Activated gamma-delta T cell treated with Interleukin-2 at 50 U/mL for 16 hours (primary cell): ENCODE measurements around the gene SLC25A13.

Experiments used
- DNase-seq: peaks from one replicate; pipeline ENCODE4 v3.0.0-alpha.2; 2020

The SLC25A13 gene

GRCh38 chr7:96076350-96076707, 245.6 kb downstream of the SLC25A13 start:
- DNase-seq: no peak

DNA sequence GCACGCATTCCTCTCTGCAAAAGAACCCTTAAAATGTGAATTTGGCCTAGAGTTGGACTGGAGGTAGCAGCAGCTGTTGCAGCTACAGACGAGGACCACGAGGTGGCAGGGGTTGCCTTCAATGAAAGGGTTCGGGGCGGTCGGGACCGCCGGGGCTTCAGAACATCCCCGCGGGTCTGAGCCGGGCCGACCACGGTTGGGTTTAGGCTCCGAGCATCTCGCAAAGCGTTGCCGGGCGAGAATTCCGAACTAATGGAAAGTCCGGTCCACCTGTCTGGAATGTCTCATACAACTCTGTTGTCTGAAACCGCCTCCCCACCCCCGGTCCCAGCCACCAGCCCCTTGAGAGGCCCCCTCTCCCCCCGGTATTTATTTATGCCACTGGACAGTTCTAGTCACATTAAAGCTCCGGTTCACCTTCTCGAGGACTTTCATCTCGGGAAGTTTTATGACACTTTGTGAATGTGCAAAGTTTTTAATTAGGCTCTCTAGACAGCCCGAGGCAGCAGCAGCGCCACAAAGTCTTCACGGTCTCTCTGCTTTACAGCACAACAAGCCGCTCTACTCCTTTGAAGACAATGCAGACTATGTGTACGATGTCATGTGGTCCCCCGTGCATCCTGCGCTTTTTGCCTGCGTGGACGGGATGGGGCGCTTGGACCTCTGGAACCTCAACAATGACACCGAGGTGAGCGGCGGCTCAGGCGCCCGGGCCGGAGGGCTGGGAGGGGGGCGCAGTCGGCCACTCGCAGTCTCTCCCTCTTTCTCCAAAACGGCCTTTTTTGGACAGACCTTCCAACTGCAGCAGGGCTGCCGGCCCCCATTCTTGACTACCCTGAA, 246.2 kb downstream of the SLC25A13 start:
- peak; percentile 33 for DNase-seq

- DNase-seq: no peak
Observed at GRCh38 chr7:96074871-96075270, 247.0 kb downstream of the SLC25A13 start.
